Astrocyte of the spinal cord (primary cell): ENCODE measurements around the gene ZNF407.

ENCODE experiments used
- DNase-seq: peaks from one replicate; pipeline ENCODE4 v3.0.0; 2011; ENCODE audit warnings: low read depth, low spot score
- H3K4me3 ChIP-seq: 2 replicates; pipeline ENCODE4 v1.5.1; 2011; ENCODE audit warnings: low read depth, mild to moderate bottlenecking, low read length, moderate library complexity
- CTCF ChIP-seq: IDR thresholded peaks from 2 replicates; pipeline ENCODE4 v1.5.1; 2012; ENCODE audit warnings: low read depth, mild to moderate bottlenecking, low read length, inconsistent platforms
- in situ Hi-C: cut with HindIII; loops from 2 replicates; pipeline ENCODE4 v1.10.0; 2017; ENCODE audit warnings: low sequenced_read_pairs

ZNF407 gene

GRCh38 chr18:74661008-74661407 is 63.3 kb downstream of the ZNF407 start:
- no peak for DNase-seq
- no peak for TF ChIP-seq CTCF
- in situ Hi-C loops: no loop called here
- H3K4me3 ChIP-seq: no peak overlapping the region

DNA sequence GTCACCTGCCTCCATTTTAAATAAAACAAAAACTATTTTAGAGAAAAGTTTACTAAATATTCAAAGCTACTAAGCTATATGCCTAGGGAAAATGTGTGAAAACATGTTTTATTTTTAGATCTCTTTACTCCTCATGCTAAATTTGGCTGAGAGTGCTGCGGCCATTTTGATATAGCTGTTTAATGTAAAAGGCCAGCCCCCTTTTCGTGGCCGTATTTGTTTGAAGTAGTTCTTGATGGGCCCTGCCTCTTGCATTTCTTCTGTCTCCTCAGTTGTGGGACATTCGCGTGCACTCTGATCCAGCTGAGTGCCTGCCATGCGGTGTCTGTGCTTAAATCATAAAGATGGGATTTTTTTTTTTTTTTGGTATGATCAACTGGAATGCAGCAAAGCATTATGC is 64.0 kb downstream of the ZNF407 start:
- H3K4me3 ChIP-seq: no peak overlapping the region
- no peak for DNase-seq
- TF ChIP-seq CTCF: no peak
- in situ Hi-C loops: no loop called here

DNA sequence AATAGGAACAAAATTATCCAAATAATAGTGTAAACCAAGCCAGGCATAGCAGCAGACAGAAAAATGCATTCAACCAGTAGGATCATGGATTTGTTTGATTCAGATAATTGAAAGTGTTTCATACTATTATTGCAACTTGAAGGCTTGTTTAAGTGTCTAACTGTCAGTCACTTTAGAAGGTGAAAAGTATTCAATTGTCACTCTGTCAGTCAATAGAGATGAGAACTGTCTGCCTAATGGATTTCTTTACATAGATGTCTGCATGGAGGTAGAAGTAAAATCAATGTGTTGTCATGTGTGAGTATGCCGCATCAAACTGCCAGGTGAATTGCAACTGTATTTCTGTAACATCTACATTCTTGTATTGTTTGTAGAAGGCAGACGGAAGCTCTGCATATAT is 65.0 kb downstream of the ZNF407 start:
- in situ Hi-C loops: no loop called here
- TF ChIP-seq CTCF: no peak
- no peak for DNase-seq
- H3K4me3 ChIP-seq: no peak overlapping the region

DNA sequence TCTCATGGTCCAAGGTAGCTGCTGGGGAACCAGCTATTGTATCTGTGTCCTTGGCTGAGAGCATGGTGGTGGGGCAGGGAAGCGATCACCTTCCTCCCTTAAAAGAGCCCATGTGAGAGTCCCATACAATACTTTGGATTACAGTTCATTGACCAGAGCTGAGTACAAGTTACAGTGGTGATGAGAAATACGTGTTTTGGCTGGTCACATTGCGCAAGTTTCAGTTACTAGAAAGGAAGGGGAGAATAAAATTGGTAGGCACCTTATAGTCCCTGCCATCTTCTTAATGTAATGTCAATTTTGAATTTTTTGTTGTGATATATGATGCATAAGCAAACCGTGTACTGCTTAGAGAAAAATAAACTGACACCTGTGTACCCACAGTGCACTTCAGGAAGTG is 67.7 kb downstream of the ZNF407 start:
- TF ChIP-seq CTCF: no peak
- no peak overlapping the region for H3K4me3 ChIP-seq
- in situ Hi-C loops: no loop called here
- no peak for DNase-seq

DNA sequence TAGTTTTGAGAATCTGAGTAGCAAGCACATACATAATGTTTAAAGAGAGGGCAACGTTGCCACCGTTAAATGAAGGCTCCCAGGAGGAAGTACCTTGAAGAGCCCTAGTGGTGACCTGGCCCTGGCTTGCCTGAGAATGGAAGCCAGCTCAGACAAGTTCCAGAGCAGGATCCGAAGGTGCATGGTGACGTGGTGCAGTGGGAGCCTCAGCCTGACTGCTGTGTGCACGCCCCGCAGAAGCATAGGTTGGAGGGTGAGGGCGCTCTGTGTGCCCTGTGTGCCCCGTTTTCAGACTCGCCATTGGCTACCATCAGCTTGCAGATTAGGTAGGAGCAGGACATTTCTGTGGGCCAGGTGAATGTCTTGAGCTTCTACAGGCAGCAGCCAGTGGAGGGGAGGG is 68.2 kb downstream of the ZNF407 start:
- no peak for DNase-seq
- no peak for TF ChIP-seq CTCF
- in situ Hi-C loops: no loop called here
- no peak overlapping the region for H3K4me3 ChIP-seq

DNA sequence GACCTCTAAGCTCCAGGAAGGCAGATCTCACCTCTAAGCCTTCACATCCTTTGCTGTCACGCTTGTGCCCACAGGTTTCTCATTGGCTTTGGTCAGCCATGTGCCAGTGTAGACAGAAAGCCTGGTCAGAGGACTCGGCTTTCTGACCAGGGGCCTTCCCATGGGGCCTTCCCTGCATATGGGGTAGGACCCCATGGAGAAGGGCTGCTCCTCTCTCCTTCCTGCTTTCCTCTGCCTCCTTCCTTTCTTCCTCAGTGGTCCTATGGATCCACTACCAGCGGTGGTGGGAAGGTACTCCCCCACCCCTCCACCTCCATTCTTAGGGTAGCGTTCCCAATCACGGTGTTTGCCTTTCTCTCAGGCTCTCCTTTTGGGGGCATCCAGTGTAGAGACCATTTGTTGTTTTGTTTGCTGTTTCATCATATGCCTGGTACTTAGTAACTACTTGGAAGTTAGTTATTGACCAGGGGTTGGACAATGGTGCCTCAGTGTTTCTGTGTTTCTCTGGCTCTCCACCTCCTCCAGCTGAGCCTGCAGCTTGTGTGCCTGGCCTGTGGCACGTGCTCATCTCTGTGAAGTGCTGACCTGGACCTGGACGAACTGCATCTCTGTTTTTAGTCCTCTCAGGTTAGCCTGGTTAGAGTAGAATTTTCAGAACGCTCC is 71.6 kb downstream of the ZNF407 start:
- DNase-seq: no peak
- H3K4me3 ChIP-seq: no peak overlapping the region
- in situ Hi-C loops: no loop called here
- no peak for TF ChIP-seq CTCF

- DNase-seq: no peak
- in situ Hi-C loops: no loop called here
- H3K4me3 ChIP-seq: no peak overlapping the region
- TF ChIP-seq CTCF: no peak
Measured at GRCh38 chr18:74672371-74672770, 74.7 kb downstream of the ZNF407 start.
